Left renal cortex interstitium (tissue), 4 donors: ENCODE measurements around the gene SDK1. TPM values are rescaled to one million over a fixed set of nuclear protein-coding genes. Genes with fewer than 3 reads are reported as not detected.
A peak's percentile ranks its signal among the peaks of the same experiment; 100 is the strongest.

Source experiments
- DNase-seq, 4 donors: peaks; one replicate each; pipeline ENCODE4 v3.0.0-alpha.2; 2013; ENCODE audit warnings: low read depth in 4 of 4, low spot score in 2 of 4, missing footprints in 1 of 4
- polyA plus RNA-seq, 4 donors: library from polyadenylated mRNA; unstranded; fragments of 120-200 nt; gene quantifications; one replicate each; pipeline ENCODE4 v1.2.1, GENCODE V29; 2013; ENCODE audit not compliant: insufficient read length in 4 of 4

SDK1 gene, protein sequence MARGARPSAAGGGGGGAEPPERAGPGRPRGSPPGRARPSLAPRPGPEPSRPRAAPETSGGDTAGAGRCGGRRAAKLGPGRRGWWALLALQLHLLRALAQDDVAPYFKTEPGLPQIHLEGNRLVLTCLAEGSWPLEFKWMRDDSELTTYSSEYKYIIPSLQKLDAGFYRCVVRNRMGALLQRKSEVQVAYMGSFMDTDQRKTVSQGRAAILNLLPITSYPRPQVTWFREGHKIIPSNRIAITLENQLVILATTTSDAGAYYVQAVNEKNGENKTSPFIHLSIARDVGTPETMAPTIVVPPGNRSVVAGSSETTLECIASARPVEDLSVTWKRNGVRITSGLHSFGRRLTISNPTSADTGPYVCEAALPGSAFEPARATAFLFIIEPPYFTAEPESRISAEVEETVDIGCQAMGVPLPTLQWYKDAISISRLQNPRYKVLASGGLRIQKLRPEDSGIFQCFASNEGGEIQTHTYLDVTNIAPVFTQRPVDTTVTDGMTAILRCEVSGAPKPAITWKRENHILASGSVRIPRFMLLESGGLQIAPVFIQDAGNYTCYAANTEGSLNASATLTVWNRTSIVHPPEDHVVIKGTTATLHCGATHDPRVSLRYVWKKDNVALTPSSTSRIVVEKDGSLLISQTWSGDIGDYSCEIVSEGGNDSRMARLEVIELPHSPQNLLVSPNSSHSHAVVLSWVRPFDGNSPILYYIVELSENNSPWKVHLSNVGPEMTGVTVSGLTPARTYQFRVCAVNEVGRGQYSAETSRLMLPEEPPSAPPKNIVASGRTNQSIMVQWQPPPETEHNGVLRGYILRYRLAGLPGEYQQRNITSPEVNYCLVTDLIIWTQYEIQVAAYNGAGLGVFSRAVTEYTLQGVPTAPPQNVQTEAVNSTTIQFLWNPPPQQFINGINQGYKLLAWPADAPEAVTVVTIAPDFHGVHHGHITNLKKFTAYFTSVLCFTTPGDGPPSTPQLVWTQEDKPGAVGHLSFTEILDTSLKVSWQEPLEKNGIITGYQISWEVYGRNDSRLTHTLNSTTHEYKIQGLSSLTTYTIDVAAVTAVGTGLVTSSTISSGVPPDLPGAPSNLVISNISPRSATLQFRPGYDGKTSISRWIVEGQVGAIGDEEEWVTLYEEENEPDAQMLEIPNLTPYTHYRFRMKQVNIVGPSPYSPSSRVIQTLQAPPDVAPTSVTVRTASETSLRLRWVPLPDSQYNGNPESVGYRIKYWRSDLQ (N-terminal part only)
- polyA plus RNA-seq, result 10 to 100 TPM in 1 of 4 donors, 1 to 10 TPM in 3; 5.1 to 10.2 (median 6.9) TPM

GRCh38 chr7:3300651-3301448, at the start of gene SDK1:
SDK1 (plus strand) TSS chr7:3301252; CDS start chr7:3301587, 335 bp downstream.
- peak; percentile 75 to 86 (median 85) for DNase-seq

DNA sequence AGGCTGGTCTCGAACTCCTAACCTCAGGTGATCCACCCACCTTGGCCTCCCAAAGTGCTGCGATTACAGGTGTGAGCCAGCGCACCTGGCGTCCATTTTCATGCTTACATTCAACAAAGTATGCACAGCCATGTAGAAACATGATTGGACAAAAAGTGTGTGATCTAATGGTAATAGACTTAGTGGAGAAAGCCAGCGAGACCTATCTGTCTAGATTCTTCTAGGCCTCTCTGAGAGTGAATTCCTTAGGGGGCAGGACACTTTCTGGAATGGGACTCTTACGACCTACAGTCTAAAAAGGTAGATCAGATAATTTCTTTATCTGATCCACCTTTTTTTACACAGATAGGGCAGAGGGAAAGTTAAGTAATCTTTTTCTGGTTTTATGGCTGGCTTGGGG, 46.3 kb upstream of the SDK1 start:
- DNase-seq, result no peak

DNA sequence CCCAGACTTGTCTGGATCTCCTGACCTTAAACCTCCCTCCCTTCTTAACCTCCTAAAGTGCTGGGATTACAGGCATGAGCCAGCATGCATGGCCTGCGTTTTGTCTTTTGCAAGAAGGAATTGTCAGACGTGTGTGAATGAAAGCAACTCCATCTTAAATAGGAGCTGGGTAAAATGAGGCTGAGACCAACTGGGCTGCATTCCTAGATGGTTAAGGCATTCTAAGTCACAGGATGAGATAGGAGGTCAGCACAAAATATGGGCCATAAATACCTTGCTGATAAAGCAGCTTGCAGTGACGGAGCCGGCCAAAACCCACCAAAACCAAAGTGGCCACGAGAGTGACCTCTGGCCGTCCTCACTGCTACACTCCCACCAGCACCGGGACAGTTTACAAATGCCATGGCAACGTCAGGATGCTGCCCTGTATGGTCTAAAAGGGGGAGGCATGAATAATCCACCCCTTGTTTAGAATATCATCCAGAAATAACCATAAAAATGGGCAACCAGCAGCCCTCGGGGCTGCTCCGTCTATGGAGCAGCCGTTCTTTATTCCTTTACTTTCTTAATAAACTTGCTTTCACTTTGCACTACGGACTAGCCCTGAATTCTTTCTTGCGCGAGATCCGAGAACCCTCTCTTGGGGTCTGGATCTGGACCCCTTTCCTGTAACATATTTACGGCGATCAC, 41.2 kb upstream of the SDK1 start:
- DNase-seq, result no peak

- no peak for DNase-seq
Measured at GRCh38 chr7:3260401-3260715, 40.7 kb upstream of the SDK1 start.

DNA sequence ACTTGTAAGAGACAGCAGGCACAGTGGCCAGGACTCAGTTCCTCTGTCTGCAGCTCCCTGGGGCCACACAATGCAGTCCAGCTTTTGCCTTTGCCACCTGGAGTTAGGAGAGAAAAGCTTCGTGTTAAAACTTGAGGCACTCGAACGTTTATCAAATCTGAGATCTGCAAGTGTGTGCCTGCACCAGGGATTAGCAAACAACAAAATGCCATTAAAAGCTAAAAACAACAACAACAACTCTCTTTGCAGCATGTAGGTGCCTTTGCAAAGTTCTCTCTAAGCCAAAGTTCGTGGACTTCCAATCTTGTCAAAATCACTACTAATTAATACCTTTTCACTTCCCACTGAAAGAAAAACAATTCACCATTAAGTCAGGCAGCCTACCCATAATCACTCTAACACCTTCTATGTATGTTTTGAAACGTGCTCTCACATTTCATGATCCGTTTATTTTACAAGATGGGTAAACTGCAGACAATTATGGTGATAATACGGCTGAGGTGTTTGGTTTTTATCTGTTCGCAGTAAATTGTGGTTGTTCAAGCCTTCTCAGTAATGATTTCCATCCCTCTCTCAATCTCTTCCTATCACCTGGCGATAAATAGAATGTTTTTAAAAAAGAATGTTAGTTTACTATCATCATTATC, 36.2 kb upstream of the SDK1 start:
- no peak for DNase-seq

GRCh38 chr7:3265388-3265787, 35.7 kb upstream of the SDK1 start:
- DNase-seq, result no peak

GRCh38 chr7:3266240-3266639, 34.8 kb upstream of the SDK1 start:
- no peak for DNase-seq

DNA sequence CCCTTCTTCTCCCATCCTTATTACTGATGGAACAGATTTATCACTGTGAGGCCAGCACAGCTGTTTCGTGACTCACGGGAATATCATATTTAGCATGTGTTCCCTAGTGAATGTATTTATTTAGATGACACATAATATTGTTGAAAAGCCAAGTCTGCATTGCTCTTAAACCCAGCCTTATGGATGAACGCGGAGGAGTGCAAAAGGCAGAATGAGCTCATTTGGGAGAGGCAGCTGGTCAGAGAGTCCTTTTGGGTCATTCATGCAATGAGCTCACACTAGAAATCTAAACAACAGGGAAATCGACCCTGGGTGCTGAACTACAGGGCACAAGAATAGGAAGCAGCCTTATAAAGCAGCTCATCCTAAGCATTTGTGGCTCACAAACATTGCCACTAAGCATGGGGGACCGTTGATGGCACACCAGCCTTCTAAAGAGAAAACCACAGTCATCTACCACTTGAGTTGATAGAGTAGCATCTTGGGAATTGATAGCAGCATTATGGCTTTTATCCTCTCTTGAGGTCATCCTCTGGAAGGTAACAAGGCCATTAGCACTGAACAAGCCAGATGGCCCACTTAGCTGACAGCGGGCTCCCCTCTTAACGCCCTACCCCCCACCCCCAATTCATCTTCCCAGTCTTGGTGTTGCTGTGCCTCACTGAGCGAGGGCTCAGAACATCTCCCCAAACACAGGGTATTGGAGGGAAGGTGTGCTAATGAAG, 32.9 kb upstream of the SDK1 start:
- DNase-seq, result no peak

- no peak for DNase-seq
Measured at GRCh38 chr7:3270362-3270761, 30.7 kb upstream of the SDK1 start.

- no peak for DNase-seq
Measured at GRCh38 chr7:3271298-3271697, 29.8 kb upstream of the SDK1 start.

DNA sequence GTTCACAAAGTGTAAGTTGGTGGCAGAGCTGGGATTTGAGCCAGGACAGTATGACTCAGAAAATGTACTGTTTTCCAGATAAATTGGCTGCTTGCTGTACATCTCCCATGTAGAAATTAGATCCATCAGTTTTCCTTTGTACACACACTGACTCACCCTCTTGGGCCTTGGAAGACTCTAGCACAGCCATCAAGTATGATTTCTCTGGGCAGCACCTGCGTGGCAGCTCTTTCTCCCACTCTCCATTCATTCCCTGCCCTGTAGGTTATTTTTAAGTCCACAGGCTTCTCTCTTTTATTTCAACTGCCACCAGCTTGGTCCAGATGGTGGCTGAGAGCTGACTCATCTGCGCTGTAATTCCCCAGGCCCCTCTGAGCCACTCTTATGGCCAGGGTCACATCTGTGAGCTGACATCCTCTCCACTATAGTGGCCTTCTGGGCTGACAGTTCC, 28.3 kb upstream of the SDK1 start:
- DNase-seq, result no peak

GRCh38 chr7:3274131-3274530, 26.9 kb upstream of the SDK1 start:
- no peak for DNase-seq

- no peak for DNase-seq
Measured at GRCh38 chr7:3277604-3278572, 23.2 kb upstream of the SDK1 start.

DNA sequence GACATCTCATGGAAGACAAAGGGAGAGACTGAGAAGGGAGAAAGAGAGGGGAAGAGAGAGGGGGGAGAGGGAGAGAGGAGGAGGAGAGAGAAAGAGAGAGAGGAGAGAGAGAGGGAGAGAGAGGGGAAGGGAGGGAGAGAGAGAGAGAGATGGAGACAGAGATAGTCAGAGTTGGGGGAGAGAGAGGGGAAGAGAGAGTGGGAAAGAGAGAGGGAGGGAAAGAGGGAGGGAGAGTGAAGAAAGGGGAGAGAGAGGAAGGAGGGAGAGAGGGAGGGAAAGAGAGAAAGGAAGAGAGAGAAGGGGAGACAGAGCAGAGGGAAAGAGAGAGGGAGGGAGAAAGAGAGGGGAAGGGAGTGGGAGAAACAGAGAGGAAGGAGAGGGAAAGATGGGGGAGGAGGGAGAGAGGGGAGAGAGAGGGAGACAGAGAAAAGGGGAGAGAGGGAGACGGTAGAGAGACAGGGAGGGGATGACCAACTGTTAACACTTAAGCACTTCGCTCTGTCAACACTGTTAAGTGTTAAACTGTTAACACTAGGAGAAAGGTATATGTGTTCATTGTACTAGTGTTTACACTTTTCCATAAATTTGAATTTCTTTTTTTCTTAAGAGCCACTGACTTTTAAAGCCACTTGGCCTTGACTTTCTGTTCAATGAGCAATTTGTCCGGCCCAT, 21.8 kb upstream of the SDK1 start:
- no peak for DNase-seq

- no peak for DNase-seq
Measured at GRCh38 chr7:3280445-3280844, 20.6 kb upstream of the SDK1 start.

- DNase-seq, result no peak
Measured at GRCh38 chr7:3280946-3281656, 20.0 kb upstream of the SDK1 start.
